Astrocyte of the hippocampus (primary cell): ENCODE measurements around the gene WDR91.
"Not testable (repeated sequence)": the region's sequence is repeated elsewhere in the genome, so short reads cannot be mapped to it uniquely, and the experiment has no call there.

ENCODE experiments used
- DNase-seq: peaks from one replicate; pipeline ENCODE4 v3.0.0; 2011; ENCODE audit warnings: low read depth, low spot score

The WDR91 gene

DNA sequence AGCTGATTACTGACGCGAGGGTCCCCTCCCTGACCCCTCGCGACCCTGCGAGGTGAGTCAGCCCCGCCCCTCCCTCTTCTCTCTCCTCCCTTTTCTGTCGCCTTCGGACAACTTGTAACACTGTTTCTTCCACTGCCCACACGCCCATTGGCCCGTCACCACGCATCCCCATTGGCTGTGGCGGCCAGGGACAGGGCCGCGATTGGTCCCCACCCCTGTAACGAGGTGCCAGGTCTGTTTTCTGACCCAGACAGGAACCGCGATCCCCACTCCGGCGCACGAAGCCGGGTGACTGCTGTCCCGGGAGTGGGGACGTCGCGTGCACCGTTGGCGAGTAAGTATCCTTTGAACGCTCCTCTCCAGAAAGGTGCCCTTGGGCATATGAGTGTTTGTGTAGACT, 22.2 kb upstream of the WDR91 start, which contains the start of gene STRA8:
STRA8 (plus strand) TSS at position 269 of the 400 bp plus-strand sequence. CDS start 6,687 bp downstream, outside the sequence.
- no peak for DNase-seq

DNA sequence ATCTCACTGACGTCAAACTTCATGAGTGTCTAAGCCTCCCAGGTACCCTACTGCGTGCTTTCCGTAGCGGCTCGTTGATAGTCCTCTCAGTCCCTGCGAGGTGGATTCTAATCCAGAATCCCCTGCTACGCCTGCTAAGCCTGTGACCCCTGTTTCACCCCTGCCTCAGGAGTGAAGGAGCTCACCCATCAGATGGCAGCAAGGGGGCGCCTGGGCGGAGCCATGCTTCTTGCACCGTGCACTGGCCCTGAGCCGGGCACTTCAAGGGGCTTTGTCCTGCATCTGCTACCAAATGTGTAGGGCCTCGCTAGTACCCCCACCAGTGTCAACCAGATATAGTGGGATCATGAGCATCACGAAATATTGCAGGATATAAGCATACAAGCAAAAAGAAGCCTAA, 21.4 kb upstream of the WDR91 start:
- DNase-seq: no peak

DNA sequence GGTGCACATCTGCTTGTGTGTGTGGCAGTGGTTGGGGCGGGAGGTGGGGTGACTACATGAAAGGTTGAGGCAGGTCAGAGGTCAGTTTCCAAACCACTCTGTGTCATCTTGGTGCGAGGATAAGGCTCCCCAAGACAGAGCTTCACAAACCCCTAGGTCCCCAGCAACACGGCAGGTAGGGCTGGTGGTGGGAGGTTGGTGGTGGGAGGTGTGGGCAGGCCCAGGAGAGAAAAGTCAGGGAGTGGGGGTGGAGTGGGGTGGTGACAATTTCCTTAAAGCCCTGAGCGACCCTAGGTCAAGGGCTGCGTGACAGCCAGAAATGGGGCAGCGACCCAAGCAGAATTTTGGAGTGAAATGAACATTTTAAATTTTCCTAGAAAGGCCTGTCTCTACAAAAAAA, 20.8 kb upstream of the WDR91 start:
- no peak for DNase-seq

DNA sequence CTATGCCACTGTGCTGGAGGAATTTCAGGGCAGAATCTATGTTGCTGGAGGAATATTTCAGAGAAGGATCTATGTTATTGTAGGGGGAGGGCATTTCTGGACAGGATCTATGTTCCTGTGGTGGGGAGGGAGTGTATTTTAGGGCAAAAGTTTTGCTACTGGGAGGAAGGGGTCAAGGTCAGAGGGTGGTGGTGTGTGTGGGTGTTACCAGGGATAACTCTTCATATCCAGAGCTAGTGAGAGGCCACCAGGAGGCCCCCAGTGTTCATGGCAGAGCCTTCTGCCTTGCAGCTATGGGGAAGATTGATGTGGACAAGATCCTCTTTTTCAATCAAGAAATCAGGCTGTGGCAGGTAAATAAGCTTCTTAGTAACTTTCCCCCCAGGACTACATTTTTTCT, 20.4 kb upstream of the WDR91 start:
- DNase-seq: no peak

DNA sequence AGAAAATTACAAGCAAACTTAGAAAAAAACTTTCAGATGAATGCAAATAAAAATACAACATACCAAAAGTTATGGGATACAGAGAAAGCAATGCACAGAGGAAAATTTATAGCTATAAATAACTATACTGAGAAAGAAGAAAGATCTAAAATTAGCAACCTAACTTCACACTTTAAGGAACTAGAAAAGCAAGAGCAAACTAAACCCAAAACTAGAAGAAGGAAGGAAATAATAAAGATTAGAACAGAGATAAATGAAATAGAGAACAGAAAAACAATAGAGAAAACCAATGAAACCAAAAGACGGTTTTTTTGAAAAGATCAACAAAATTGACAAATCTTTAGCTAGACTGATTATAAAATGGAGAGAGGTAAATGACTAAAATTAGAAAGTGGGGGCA, 12.7 kb upstream of the WDR91 start:
- DNase-seq: no peak

DNA sequence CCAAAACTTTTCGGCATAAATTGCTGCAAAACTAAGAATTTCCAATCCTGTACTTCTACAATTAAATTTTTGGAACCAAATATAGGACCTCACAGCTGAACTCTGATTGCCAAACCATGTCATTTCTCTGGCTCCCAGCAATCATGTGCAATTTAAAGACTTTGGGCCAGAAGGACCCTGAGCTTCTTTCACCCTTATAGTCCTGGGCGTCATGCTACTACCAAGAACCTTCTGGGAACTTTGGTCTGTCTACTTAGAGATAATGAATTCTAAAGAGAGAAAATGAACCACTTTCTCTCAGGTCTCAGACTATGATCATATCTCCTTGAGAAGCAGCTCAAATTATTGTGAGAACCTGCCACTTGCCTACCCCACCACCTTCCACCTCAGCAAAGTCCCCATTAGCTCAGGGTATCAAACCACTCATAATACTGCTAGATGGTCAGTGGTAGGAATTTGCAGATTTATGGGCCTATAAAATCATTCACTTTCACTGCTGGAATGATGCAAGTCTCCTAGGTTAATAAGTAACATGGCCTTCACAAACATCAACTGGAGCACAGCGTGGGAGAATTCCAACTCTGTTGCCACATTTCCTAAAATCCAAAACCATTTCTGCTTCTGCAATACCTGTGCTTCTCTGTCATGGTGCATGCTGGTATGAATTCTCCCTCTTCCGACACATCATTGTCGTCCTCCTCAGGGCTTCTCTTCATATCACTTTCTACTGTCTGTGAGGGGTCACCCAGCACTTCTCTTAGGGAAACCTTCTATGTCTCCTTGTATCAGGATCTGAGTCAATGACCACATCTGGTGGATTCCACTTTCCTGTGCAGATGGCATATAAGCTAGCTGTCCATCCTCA, 6.6 kb upstream of the WDR91 start:
- DNase-seq: no peak

DNA sequence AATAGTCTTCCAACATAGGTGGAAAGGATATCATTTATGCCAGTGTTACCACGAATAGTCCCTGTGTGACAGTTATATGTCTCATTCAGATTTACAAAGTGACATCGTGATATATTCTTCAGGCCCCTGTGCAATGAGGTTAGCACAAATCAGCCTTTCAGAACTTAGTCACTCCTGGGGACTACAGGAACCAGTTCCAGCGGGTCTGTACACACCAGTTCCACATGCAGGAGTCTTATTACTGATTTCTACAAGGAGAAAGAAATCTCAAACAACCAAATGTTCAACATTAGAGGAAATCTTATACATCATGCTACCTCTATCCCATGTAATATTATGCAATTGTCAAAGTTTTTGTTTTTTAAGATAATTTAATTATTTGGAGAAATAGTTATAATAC, 4.4 kb upstream of the WDR91 start:
- DNase-seq: no peak

DNA sequence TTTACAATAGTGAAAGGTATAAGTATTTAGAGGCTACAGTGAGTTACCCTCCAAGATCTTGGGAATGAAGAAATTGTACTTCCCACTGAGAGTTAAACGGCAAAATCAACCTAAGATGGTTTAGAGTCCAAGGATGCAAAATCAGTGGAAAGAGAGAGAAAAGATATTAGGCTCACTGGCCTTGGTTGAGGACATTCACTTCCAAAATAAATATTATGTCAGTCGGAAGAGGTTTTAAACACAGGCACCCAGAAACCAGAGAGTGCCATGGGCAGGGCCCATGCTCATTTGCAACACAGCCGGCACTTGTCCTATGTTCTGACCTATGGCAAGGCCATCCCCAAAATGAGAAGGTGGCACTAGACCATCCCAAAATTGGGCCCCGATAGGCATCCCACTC, 3.9 kb upstream of the WDR91 start:
- no peak for DNase-seq

DNA sequence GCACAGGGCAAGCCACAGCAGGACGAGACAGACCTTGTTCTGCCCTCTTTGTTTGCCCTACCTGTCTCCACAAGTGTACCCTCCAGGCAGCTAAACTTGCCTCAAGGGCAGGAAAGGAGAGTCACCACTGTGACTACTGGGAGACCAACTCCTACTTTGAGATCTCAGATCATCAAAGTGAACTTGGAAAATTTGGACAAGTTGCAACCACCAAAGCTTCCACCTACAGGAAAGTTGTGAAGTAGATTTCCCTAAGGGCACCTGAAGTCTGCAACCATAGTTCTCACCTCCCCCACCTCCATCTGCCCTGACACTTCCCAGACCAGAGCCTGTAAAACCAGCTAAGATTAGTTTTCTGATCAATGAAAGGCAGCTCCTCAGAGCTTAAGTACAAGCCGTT, 2.5 kb upstream of the WDR91 start:
- no peak for DNase-seq

DNA sequence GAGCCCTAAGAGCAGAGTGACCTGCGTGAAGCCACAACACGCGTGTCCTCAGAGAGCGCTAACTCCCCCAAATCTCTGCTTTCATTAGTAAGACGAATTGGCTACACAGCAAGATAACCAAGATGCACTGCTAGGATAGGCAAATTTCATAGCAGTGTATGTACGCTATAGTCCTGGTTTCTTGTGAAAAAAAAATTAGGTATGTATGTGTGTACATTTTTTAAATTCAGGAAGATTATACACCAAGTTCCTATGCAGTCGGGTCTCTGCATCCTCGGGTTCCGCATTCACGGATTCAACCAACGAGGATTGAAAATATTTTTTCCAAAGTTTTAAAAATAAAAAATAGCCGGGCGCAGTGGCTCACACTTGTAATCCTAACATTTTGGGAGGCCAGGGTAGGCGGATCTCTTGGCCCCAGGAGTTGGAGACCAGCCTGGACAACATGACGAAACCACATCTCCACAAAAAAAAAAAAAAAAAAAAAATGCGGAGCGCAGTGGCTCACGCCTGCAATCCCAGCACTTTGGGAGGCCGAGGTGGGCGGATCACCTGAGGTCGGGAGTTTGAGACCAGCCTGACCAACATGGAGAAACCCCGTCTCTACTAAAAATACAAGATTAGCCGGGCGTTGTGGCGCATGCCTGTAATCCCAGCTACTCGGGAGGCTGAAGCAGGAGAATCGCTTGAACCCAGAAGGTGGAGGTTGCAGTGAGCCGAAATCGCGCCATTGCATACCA, 790 bp upstream of the WDR91 start:
- not testable (repeated sequence) for DNase-seq

DNA sequence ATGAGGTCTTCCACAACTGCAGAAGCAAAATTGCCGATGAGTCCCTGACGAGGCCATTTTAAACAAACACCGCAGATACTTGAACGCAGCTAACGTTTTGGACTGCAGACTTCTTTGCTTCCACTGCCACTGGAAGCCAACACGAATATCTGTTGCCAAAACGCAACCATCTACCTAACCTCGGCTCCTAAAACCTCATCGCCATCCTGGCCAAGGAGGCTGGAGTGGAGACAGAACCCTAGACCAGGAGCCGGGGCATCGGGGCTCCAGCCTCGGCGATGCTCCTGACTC, 493 bp downstream of the WDR91 start:
- DNase-seq: peak; percentile 63

DNA sequence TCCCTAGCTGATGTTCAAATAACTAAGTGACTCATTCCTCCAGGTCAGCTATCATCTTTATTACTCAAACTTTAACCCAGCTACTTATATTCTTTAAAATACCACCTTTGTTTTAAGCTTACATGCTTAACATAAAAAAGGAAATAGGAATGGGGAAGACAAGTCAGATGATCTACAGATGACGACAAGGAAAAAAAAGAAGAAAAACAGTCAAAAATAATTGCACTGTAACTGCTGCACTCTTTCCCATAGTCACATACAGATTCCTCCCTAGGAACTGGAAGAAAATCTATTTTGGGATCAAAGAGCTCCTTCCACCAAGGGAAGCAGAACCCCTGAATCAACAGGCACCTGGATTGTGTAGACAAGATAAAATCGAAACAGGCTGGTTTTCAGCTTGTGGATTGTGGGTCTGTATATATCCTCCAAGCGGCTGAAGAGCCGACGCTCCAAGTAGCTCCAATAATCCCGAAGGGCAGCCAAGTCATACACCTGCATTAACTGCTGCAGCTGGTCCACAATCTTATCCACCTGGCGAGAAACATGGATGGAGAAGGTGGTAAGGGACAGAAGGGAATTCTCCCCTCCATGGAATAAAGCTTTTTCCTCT, 2.0 kb downstream of the WDR91 start:
- DNase-seq: no peak

DNA sequence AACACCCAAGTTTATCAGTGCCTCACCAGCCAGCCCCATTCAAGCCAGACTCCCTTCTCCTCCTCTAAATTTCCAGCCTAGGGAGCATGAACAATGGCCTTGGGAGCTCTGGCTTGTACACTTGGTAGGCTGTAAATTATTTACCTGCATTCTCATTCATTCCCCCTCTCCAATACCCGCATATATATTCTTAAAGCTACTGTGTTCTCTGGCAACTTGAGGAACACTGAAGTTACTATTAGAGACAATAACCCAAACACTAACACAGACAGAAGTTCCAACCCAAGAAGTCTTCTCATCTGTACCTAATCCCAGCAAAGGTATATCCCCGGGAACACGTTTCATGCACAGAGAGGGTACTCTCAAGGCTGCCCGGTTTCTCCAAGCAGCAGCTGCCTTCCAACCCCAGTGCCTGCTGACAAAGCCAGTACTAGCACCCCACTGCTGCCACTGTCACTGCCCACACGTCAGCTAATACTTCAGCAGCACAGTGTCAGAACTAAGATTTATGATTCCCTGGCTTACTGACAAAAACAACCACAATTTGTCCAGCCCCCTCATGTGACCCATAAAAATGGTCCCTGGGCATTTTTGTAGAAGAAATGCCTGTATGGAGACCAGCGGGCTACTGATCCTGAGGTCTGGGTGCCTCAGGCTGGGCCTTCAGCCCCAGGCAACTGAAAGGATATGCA, 3.1 kb downstream of the WDR91 start:
- DNase-seq: peak; percentile 25

DNA sequence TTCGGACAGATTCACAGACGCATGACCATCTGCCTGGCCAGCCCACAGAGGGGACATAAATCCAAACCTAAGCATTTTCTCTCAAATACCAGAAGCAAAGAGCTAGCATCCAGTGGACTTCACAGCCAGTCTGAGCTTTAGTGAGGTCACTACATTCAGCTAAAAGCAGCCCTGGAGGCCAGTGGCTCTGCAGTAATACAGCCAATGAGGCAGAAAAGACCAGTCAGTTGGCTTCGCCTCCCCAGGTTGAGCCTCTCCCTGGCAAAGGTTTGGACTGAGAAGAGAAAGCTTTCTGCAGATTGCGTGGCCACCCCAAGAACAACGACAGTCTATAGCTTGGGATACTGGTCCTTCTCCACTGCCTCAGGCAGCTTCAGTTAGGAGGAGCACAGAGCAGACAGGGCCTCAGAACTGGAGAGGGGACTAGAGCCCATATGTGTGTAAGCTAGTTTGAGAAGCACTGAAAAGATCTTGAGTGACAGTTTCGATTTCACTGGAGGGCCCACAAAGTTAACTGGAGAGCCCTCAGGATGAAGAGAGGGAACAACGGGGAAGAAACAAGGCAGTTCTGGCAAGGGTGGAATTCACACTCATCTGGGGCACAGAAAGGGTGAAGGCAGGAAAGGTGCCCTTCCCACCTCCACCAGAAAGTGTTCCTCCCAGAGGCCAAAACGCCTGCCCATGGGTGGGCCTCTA, 3.8 kb downstream of the WDR91 start:
- DNase-seq: no peak

DNA sequence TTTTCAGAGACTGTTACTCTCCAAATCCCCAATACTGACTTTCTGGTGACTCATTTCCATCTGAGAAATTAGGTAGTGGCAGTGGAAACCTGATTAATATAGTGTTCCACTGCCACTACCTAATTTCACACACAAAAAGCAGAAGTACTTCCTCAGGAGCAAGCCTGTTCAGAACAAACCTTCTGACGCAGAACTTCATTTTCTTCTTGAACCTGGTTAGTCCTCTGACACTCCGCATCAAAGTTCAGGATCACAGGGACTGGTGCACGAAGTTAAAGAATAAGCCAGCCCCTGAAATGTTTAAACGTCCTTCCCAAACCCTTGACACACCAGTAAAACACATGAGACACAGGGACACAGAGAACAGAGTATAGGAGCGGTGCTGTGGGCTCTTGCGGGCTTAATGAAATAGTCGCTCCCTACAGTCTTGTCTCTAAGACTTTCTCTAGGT, 4.4 kb downstream of the WDR91 start:
- no peak for DNase-seq

DNA sequence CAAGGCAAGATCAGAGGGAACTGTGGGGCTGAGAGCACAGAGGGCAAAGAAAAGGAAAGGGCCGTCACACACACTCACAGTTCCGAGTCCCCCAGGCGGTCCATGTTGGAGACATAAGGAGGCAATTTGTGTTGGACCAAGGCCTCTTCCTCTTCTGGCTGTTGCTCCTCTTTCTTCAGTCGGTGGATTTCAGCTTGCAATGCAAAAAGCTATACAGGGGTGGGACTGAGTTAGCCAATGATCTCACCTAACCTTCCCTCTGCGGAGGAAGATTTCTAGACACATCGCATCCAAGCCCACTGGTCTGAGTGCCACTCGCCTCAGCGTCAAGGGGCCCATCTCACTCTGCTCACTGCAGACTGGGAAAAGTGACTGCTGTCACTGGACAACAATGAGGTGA, 5.5 kb downstream of the WDR91 start:
- no peak for DNase-seq

DNA sequence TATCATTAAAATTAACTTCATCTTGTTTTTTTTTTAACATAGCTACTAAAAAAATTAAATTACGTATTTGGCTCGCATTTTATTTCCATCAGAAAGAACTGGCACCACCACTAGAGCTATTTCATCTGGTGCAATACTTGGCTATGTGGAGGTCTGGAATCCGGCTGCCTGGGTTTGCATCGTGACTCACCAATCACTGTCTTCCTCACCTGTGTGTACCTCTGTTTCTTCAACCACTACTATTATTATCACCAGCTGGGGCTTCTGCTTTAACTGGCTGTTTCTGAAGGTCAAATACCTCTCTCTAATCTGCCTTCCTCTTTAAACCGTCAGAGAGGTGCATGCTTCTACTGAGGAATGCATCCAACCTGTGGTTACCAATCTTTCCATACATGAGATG, 6.5 kb downstream of the WDR91 start:
- peak; percentile 33 for DNase-seq

DNA sequence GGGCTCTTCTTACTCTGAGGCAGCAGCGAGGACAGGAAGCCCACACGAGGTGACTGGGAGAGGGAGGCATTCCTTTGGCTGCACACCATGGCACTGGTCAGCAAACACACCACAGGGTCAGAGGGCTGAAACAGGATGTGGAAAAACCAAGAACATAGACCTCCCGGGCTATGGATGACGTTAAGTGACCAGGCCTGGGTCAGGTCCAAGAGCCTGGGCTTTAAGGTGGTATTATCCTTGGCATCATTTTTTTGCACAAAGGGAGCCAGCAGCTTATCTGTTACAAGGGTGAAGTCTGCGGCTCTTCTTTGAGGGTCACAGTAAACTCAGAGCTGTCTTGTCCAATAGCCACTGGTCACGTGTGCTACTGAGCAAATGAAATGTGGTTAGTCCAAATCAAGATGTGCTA, 7.0 kb downstream of the WDR91 start:
- DNase-seq: peak; percentile 78

DNA sequence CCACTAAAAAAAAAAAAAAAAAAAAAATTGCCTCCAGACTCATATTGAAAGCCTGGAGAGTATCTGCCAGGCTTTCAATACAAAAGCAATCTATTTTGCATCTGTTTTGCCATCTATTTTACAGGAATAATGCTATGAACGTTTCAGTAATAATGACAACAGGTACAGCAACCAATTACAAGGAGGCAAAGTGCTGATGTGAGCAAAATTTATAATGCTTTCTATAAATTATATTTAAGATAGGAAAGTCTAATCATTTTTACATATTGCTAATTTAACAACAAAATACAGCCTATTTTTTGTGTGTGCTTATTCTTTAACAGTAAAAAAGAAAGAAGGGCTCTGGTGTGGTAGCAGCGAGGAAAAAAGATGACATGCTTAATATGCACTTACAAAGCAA, 10.0 kb downstream of the WDR91 start:
- no peak for DNase-seq

DNA sequence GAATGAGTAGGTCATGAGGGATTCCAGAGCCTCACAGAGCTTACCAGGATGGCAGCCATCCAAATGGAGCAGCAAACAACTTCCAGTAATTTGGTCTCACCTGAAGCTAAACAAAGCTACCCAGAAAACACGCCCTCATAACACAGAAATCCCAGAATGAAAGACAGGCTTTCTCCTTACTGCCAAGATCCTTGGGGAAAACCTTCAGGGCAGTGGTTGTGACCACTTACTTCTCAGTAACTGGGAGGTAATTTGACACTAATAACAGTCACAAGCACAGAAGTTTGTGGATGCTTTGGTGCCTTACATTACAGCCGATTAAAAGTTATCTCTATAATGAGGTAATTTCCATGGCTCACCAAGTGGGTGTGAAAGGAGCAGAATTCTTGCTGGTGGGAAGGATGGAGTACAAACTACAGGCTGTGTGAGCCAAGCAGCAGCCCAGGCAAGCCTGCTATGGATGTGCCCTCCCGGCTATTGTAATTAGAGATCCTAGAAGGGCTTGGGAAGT, 10.4 kb downstream of the WDR91 start:
- DNase-seq: peak; percentile 59

DNA sequence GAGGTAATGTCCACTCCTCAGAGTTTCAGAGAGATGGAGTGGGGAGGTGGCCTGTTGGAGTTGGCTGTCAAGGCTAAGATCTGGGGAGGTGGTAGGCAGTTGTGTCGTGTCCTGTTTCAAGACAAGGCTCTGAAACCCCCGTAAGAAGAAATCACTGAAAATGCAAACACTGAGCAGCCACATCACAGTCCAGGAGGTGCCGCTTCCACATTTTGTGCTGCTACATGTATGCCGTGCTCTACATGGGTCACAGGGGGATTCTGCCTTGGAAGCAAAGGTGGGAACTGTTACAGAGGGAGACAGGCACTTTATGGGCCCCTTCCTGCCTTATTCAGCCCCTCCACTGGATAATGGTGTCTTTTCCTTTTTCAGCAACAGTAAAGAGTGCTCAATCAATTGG, 11.9 kb downstream of the WDR91 start:
- DNase-seq: no peak
